GM12878 (cell line): ENCODE results near the gene IFITM5. TPM values are rescaled to one million over a fixed set of nuclear protein-coding genes. Genes with fewer than 3 reads are reported as not detected.

Experiments used
- ATAC-seq: fragments of 200-7000 bp; cut with Tn5 transposase; 3 replicates; pipeline ENCODE4 v1.9.1; 2020; ENCODE audit warnings: mild to moderate bottlenecking, moderate library complexity
- BruUV-seq: library from RNA; stranded (reverse); fragments of 400-500 nt; replicated peaks from 2 replicates; lab custom pipeline; 2021; lab: Mats Ljungman, UMichigan
- CTCF ChIA-PET: fragments of 300-600 bp; sonication (Branson Sonifier 250); formaldehyde crosslinking; extraction: SDS; loops from one replicate; lab custom pipeline; 2021; ENCODE audit warnings: inconsistent platforms; lab: Yijun Ruan, JAX
- POLR2A ChIA-PET: fragments of 350-600 bp; formaldehyde crosslinking; extraction: SDS; loops from one replicate; lab custom pipeline; 2021; ENCODE audit warnings: inconsistent platforms; lab: Charles Lee
- RAD21 ChIA-PET: fragments of 300-600 bp; sonication (Branson Sonifier 250); formaldehyde crosslinking; loops from one replicate; lab custom pipeline; 2023; ENCODE audit warnings: antibody characterized with exemption; ENCODE audit not compliant: unreplicated experiment; lab: Charles Lee
- SMC1A ChIA-PET: fragments of 300-600 bp; sonication (Branson Sonifier 250); formaldehyde crosslinking; loops from one replicate; lab custom pipeline; 2023; ENCODE audit not compliant: unreplicated experiment, uncharacterized antibody; lab: Charles Lee
- DNase-seq: peaks from one replicate; pipeline ENCODE4 v3.0.0-alpha.2; 2011; ENCODE audit warnings: low read depth, low spot score
- FAIRE-seq: peaks from 3 replicates; lab custom pipeline; 2011; peaks lifted over from hg19 to GRCh38; lab: Jason Lieb, UNC
- H2AFZ ChIP-seq: 2 replicates; pipeline ENCODE4 v1.6.0; 2011; ENCODE audit warnings: low read depth, low read length, control low read depth; ENCODE audit not compliant: control insufficient read depth
- H3K27ac ChIP-seq: 2 replicates; pipeline ENCODE4 v1.5.1; 2011; ENCODE audit warnings: control low read depth; ENCODE audit not compliant: control insufficient read depth, insufficient read depth
- H3K27me3 ChIP-seq, 2 experiments: replicated peaks in 1 of 2; 2 replicates each; pipeline versions ENCODE4 v1.6.0 to v1.6.1; 2011; ENCODE audit warnings: low read length in 1 of 2; ENCODE audit not compliant: control insufficient read depth in 2 of 2, insufficient read depth in 2 of 2
- H3K36me3 ChIP-seq, 2 experiments: 2 replicates each; pipeline ENCODE4 v1.5.1; 2011; ENCODE audit warnings: low read length in 1 of 2; ENCODE audit not compliant: control insufficient read depth in 2 of 2, insufficient read depth in 2 of 2
- H3K4me1 ChIP-seq: 2 replicates; pipeline ENCODE4 v1.6.1; 2011; ENCODE audit warnings: mild to moderate bottlenecking, low read length, moderate library complexity, mixed read lengths; ENCODE audit not compliant: control insufficient read depth, insufficient read depth
- H3K4me2 ChIP-seq: 2 replicates; pipeline ENCODE4 v1.6.0; 2011; ENCODE audit warnings: control low read depth; ENCODE audit not compliant: control insufficient read depth, insufficient read depth
- H3K4me3 ChIP-seq: fragments of 200-600 bp; sonication (generic); 2 replicates; pipeline ENCODE4 v1.5.1; 2016
- H3K79me2 ChIP-seq: 2 replicates; pipeline ENCODE4 v1.6.0; 2011; ENCODE audit warnings: low read length; ENCODE audit not compliant: control insufficient read depth, insufficient read depth
- H3K9ac ChIP-seq: 2 replicates; pipeline ENCODE4 v1.8.0; 2011; ENCODE audit warnings: low read length, control low read depth, mixed read lengths; ENCODE audit not compliant: control insufficient read depth, insufficient read depth
- H3K9me3 ChIP-seq: replicated peaks from 3 replicates; pipeline ENCODE4 v1.5.1; 2011; ENCODE audit warnings: mild to moderate bottlenecking, low read length; ENCODE audit not compliant: control insufficient read depth, insufficient read depth
- H4K20me1 ChIP-seq: 2 replicates; pipeline ENCODE4 v1.6.0; 2011; ENCODE audit not compliant: control insufficient read depth, insufficient read depth
- BACH1 ChIP-seq: fragments of 450-650 bp; IDR thresholded peaks from 2 replicates; pipeline ENCODE4 v1.6.1; 2017; ENCODE audit warnings: mild to moderate bottlenecking, borderline replicate concordance
- CUX1 ChIP-seq: IDR thresholded peaks from 2 replicates; pipeline ENCODE4 v1.6.1; 2012; ENCODE audit warnings: improper control_type of control experiment, low read depth, low read length; ENCODE audit not compliant: insufficient replicate concordance
- GATAD2B ChIP-seq: fragments of 450-650 bp; conservative IDR thresholded peaks from 2 replicates; pipeline ENCODE4 v1.6.1; 2017; ENCODE audit warnings: low read depth, mild to moderate bottlenecking, moderate library complexity
- NR2F1 ChIP-seq: fragments of 450-650 bp; conservative IDR thresholded peaks from 2 replicates; pipeline ENCODE4 v1.6.1; 2017; ENCODE audit warnings: mild to moderate bottlenecking
- SRF ChIP-seq, 2 experiments: IDR thresholded peaks; 2 replicates each; pipeline ENCODE4 v1.6.1; 2011; ENCODE audit warnings: low read depth in 2 of 2, low read length in 2 of 2, mild to moderate bottlenecking in 1 of 2, moderate library complexity in 1 of 2
- ZNF274 ChIP-seq: IDR thresholded peaks from one replicate; pipeline ENCODE4 v1.8.0; 2011; ENCODE audit not compliant: insufficient read length, insufficient read depth
- ZNF687 ChIP-seq: fragments of 450-650 bp; IDR thresholded peaks from 2 replicates; pipeline ENCODE4 v1.6.1; 2017; ENCODE audit warnings: mild to moderate bottlenecking, moderate library complexity
- WGBS: methylation state at CpG from one replicate; pipeline ENCODE4 v1.1.6; 2016; ENCODE audit warnings: low lambda C conversion rate; ENCODE audit not compliant: insufficient replicate concordance, insufficient coverage; ENCODE audit errors: missing lambda C conversion rate; 5-methylcytosine and 5-hydroxymethylcytosine counted together
- in situ Hi-C: fragments of 300-500 bp; cut with MboI; formaldehyde crosslinking; loops from 9 replicates; pipeline ENCODE4 v1.14.3; 2018; ENCODE audit warnings: mixed read lengths
- intact Hi-C: fragments of 100-400 bp; cut with micrococcal nuclease; formaldehyde crosslinking; loops from one replicate; pipeline ENCODE4 v1.14.2; 2022; ENCODE audit not compliant: unreplicated experiment
- polyA plus RNA-seq, 11 experiments: library from polyadenylated mRNA; depleted of rRNA in 4 of 11; unstranded in 6 of 11; stranded (reverse) in 5 of 11; fragments of >200 nt; fragmentation: Nextera tagmentation in 4 of 11; fragmentation: Illumina TruSeq in 1 of 11; extraction: Ambion mirVana in 4 of 11; extraction: Trizol in 1 of 11; gene quantifications; 1 replicate in 1 of 11; 2 replicates in 10 of 11; pipeline versions ENCODE4 v1.2.1 to v1.2.3, GENCODE V29; 2011 to 2016; ENCODE audit warnings: inconsistent platforms in 2 of 11, missing spikeins in 2 of 11, low read depth in 1 of 11
- total RNA-seq, 4 experiments: library from RNA; depleted of rRNA in 3 of 4; stranded (reverse); fragments of >200 nt in 3 of 4; fragmentation: Illumina TruSeq in 1 of 4; extraction: Trizol in 1 of 4; gene quantifications; 2 replicates each; pipeline versions ENCODE4 v1.2.1 to v1.2.3, GENCODE V29; 2013 to 2021

The IFITM5 gene
- total and polyA plus RNA-seq, 10 of the 15 experiments (the other 5 are each of a cell fraction or from before 2014, with no cell fraction given), result not detected

- FAIRE-seq (no peak), ATAC-seq (no peak), DNase-seq (no peak)
- H3K27me3 ChIP-seq, result peaks cover 15 to 21% of the 10 kb centered on the region in 2 experiments
- 66% methylated on average over 20 of the region's 23 CpGs for WGBS
- H3K4me1 ChIP-seq, result peaks cover 5% of the 10 kb centered on the region; the same call in 1 of the 2 replicates
- H3K4me3 ChIP-seq, result no peak overlapping the region
- no peak overlapping the region for H2AFZ ChIP-seq
- ChIA-PET POLR2A (interaction anchor here (0.6 to 1.5 kb wide), 5 partner anchors 9 to 26 kb away, joined by 3 to 5 read pairs (median 3); no protein-coding TSS in a partner anchor), CTCF (interaction anchor here (0.7 kb wide), 1 partner anchor 12 kb away, joined by 3 read pairs; no protein-coding TSS in a partner anchor), SMC1A (no interaction called here), RAD21 (interaction anchor here (1.3 kb wide), 1 partner anchor 37 kb away, joined by 4 read pairs; no protein-coding TSS in a partner anchor)
- H3K9me3 ChIP-seq, result no peaks in the 10 kb centered on the region
- no peak overlapping the region for H3K4me2 ChIP-seq
- in situ Hi-C loops (no loop called here), intact Hi-C loops (no loop called here)
- BruUV-seq, result no TSS peak
- TF ChIP-seq ZNF274 (no peak), GATAD2B (no peak), ZNF687 (no peak), CUX1 (no peak), SRF (IDR thresholded peaks at IDR 0.05; ENCODE audit: low read depth in 2 of 2, low read length in 2 of 2) (no peak), BACH1 (no peak), NR2F1 (no peak)
- H3K36me3 ChIP-seq, result no peaks in the 10 kb centered on the region
- H3K9ac ChIP-seq, result no peak overlapping the region
- no peak overlapping the region for H3K27ac ChIP-seq
- no peaks in the 10 kb centered on the region for H4K20me1 ChIP-seq
- no peaks in the 10 kb centered on the region for H3K79me2 ChIP-seq
These were observed 15.8 kb downstream of the IFITM5 start for GRCh38 chr11:283405-284104.
